GM19438 (cell line): ENCODE data around the gene MIEF2.

ENCODE experiments used
- ATAC-seq: cut with Tn5 transposase; IDR thresholded peaks from one replicate; pipeline ENCODE4 v1.9.1; 2021; ENCODE audit warnings: low read depth; ENCODE audit not compliant: unreplicated experiment

The MIEF2 gene

DNA sequence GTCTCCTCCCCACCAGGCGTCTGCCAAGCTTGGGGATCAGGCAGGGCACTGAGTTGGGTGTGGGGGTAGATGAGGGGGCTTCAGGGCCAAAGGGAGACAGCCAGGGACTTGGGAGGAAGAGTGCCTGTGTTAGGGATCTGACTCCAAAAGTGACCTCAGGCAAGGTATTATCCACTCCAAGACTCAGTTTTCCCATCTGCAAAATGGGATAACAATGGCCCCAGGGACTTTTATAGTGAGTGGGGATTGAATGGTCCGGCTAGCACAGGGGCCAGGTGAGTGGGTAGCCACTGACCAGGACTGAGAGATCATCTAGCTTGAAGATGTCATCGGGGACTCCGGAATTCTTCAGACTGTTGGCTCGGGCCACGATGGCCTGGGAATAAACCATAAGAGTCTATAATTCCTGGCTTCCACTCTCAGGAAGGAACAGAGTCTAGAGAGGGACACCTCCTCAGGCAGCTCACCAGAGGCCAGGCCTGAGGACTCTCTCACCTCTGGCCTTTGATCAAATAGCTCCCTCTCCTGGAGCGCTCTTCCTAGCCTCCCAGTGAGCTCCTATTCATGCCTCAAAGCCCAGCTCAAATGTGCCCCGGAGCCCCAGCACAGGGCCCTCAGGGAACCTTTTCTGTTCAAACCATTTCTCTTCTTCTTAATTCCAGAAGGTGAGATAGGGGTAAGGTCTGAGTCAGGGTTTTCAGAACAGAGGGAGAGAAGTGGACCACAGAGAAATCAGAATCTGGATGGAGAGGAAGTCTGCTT, 5.4 kb upstream of the MIEF2 start:
- ATAC-seq: no peak

DNA sequence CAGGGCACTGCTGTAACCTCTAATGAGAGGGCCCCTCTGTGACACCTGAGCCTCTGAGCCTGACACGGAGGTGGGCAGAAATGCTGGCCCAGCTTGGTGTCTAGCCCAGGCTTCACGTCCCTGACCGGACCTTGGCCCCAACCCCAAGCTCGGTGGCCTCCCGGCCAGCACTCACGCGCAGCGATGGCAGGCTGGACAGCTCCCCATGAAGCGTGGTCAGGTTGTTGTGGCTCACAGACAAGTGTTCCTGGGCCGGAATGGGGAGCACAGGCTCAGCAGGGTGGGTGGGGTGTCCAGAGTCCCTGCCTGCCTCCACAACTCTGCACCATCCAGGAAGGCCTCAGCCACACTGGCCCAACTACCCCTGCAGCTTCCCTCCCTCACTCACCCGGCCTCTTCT, 4.1 kb upstream of the MIEF2 start:
- ATAC-seq: no peak

DNA sequence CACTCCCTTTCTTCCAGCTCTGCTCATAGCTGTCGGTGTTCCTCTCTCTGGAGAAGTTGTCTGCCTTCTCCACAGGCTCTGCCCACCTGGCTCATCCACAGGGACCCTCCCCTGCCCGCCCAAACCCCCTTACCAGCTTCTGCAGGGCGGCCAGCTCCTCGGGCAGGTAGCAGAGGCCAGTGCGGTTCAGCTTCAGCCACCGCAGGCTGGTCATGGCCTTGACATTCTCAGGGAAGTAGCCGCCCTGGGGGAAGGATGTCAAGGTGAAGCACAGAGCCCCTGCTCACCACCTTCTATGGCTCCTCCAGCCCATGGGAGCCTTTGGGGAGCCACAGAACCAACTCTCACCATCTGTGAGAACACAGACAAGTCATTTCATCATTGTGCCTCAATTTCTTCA, 3.7 kb upstream of the MIEF2 start:
- no peak for ATAC-seq

DNA sequence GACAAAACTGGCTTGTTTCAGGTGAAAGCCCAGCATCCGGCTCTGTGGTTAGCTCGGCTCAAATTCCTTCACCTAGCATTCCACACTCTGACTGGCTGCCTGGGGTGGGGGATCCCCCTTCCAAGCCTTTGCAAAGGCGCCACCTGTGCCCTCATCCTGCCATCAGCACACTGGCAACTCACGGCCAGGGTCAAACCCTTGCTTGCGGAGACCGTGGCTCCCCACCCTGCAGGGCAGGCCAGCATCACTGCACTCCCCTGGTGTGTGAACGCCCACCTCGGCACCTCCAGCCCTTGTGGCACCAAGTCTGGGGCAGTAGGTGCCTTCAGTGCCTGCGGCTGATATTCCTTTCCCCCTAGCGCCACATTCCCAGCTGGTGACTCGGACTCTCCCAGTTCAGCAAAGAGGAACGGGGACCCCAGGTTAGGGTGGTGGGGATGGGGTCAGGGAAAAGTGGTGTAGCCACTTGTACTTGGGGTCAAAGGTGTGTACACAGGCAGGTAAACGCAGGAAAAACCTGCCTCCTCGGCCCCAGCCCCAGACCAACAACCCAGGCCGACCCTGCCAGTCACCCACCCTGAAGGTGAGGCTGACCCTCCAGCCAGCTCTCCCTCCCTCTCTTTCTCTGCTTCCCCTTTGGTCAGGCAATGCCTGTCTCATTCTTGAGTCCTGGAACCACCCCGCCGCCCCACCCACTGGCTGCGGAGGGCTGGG, 3.0 kb upstream of the MIEF2 start:
- no peak for ATAC-seq

DNA sequence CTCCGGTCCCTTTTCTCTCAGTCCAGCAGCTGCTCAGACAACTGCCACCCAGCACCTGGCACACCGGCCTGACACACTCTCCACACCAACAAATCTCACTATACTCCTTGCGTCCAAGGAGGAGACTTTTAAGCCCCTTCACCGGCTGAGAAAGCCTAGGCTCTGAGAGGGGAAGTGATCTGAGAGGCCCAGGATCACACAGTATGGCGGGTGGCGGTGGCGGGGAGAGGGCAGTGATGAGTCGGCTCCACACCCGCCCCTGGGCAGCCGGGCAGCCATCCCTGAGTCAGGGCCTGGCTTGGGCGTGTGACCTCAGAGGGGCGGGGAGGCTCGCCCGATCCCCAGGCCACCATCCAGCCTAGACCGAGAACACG, 2.5 kb upstream of the MIEF2 start:
- ATAC-seq: no peak

DNA sequence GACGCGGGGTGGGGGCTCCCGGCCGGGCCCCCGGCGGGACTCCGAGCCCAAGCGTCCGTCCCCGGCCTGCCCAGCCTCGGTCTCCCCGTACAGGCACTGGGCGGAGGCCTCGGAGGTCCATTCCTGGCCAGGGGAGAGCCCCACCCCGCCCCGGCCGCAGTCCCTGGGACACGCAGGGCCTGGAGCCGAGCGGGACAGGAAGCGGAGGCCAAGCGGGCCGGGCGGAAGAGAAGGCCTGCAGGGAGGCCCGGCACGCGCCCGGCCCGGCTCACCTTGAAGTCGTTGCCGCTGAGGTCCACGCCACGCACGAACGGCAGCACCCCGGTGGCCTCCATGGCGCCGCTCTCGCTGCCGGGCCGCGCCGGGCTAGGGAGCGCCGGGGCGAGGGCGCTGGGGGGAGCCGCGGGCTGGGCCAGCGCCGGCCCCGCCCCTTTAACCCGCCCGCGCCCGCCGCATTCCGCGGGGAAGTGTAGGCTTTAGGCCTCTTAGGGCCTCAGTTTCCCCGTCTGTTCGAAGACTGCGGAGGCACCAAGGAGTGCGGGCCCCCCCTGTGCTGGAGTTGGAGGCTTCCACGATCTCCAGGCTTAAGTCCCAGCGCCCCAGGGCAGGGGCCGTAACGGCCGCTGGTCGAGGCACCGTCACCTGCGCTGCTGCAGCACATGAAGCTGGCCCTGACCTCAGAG, 2.0 kb upstream of the MIEF2 start, which contains the start of gene FLII:
Gene FLII (minus strand): TSS at position 383 of the 683 bp plus-strand sequence. CDS start 48 bp downstream, at position 335.
- no peak for ATAC-seq

DNA sequence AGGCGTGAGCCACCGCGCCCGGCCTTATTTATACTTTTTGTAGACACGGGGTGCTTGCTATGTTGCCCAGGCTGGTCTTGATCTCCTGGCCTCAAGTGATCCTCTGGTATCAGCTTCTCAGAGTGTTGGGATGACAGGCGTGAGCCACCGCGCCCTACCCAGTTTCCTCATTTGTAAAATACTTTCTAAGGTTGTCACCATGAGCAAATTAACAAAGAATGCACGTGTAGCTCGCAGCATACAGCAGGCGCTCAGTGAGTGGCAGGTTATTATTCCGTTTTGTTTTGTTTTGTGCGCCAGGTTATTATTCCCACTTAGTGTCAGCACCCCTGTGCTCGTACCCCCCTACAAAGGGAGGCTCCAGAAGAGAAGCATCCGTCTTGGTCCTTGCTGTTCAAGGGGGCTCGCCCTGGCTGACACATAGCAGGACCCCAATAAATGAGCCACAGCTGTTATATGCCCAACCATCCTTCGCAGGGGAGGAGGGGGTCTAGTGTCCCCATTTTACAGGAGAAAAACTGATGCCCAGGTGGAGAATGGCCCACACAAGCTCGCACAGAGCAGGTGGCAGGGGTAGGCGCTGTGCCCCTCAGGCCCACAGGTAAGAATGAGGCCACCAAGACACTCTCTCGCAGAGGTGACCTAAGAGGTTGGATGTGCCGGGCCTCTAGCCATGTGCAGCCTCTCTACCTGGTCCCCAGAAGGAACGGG, 686 bp upstream of the MIEF2 start:
- no peak for ATAC-seq

DNA sequence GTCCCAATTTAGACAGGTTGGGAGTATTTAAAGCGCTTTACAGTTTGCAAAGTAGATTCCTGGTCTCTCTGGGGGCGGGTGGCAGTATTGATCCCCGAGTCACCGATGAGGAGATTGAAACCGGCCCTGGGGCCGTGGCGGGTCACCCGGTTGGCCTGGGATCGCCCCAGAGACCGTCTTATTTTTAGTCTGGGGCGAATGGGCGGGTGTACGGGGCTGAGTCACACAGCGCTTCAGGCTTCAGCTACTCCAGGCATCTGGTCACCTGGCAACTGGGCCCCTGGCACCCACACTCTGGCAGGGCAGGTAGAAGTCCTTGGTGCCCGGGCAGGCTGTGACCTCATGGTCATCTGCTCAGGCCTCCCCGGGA, 669 bp downstream of the MIEF2 start:
- ATAC-seq: no peak

DNA sequence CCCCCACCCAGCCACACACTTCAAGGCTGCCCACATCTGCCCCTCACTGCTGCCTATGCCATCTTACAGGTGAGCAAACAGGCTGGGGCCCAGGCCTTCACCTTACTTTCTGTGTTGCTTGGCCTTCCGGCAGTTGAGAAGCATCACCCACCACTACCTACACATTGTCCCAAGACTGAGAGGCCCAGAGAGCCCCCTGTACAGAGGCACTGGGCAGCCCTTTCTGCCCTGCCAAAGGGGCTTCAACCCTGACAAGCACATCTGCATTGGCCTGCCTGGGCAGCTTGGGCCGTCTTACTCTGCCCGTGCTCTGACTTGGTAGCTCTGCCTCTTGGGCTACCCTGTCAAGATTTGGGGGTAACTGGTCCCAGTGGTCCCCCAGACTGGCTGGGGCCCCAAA, 1.2 kb downstream of the MIEF2 start:
- no peak for ATAC-seq

DNA sequence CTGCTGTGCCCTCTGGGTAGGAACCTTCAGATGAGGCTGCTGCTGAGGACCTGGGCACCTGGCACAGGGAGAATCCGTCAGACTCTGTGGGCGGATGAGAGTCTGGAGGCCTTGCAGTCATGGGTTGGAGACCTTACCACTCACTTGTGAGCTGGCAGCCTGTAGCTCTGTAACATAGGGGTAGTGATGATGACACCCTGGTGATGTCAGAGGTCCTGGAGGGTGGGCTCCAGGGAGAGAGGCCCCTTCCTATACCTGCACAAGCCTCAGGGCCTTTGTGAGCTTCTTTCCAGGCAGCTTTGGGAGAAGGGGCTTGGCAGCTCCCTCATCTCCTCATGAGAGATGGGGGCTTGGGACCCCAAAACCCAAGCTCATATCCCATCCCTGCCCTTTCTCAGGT, 1.6 kb downstream of the MIEF2 start:
- no peak for ATAC-seq

DNA sequence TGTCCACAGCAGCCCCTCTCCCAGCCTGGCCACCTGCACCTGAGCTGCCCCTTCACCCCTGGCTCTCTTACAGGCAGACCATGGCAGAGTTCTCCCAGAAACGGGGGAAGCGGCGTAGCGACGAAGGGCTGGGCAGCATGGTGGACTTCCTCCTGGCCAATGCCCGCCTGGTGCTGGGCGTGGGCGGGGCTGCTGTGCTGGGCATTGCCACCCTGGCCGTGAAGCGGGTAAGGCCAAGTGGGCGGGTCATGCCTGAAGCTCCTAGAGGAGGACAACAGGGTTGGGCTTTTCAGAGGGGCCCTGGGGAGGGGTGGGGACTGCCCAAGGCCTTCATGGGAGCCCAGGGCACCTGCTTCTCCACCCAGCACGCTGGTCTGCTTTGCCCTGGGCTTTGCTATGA, 2.2 kb downstream of the MIEF2 start:
- ATAC-seq: no peak

DNA sequence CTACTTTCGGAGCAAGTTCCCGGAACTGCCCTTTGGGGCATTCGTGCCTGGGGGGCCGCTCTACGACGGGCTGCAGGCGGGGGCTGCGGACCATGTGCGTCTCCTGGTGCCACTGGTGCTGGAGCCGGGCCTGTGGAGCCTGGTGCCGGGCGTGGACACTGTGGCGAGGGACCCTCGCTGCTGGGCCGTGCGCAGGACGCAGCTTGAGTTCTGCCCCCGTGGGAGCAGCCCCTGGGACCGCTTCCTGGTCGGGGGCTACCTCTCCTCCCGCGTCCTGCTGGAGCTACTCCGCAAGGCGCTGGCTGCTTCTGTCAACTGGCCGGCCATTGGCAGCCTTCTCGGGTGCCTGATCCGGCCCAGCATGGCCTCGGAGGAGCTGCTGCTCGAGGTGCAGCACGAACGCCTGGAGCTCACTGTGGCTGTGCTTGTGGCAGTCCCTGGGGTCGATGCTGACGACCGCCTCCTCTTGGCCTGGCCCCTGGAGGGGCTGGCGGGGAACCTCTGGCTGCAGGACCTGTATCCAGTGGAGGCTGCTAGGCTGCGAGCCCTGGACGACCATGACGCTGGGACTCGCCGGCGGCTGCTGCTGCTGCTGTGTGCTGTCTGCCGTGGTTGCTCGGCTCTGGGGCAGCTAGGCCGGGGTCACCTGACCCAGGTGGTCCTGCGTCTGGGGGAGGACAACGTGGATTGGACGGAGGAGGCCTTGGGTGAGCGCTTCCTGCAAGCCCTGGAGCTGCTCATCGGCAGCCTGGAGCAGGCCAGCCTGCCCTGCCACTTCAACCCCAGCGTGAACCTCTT, 3.6 kb downstream of the MIEF2 start:
- no peak for ATAC-seq

DNA sequence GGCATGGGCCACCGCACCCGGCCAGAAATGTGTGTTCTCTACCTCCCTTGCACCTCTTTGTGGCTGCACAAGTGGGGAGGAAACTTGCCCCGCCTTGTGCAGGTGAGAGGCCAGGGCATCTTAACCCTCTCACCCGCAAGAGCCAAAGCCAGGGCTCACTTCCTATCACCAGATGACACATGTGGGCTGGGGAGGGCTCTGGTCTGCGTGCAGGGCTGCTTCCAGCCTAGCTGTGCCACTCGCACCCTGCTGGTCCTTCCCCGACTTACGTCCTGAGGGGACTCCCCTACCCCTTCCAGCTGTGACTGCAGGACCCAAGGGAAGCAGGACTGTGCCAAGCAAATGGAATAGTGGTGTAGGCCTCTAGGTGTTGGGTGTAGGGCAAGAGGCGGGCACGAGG, 6.9 kb downstream of the MIEF2 start:
- no peak for ATAC-seq

DNA sequence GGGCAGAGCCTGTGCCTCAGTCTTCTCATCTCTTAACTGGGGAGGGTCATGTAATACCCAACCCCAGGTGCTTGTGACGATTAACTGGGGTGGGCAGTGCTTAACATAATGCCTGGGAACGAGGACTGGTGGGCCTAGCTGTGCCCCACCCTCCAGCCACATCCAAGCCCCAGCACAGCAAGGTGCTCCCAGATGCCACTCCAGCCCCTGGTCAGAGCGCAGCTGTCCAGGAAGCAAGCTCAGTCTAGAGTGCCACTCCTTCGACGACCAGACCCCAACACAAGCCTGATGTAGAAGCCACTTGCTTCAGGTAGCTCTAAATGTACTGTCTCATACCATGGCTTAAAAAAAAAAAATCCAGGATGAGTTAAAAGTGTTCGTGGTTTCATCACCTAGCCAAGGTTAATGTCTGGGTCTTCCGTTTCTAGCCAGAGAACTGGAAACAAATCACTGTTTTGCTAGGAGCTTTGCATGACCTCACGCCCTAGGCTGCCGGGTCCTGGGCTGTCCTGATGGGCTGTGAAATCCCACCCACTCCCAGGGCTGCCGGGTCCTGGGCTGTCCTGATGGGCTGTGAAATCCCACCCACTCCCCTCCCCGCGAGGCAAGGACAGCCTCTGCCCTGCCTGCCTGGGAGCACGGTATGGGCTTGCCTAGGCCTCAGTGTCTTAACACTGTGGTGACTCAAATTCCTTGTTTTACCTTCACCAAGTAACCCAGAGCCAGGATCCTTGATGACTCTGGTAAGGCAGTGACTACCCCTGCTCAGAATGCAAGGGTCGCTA, 7.7 kb downstream of the MIEF2 start:
- no peak for ATAC-seq

DNA sequence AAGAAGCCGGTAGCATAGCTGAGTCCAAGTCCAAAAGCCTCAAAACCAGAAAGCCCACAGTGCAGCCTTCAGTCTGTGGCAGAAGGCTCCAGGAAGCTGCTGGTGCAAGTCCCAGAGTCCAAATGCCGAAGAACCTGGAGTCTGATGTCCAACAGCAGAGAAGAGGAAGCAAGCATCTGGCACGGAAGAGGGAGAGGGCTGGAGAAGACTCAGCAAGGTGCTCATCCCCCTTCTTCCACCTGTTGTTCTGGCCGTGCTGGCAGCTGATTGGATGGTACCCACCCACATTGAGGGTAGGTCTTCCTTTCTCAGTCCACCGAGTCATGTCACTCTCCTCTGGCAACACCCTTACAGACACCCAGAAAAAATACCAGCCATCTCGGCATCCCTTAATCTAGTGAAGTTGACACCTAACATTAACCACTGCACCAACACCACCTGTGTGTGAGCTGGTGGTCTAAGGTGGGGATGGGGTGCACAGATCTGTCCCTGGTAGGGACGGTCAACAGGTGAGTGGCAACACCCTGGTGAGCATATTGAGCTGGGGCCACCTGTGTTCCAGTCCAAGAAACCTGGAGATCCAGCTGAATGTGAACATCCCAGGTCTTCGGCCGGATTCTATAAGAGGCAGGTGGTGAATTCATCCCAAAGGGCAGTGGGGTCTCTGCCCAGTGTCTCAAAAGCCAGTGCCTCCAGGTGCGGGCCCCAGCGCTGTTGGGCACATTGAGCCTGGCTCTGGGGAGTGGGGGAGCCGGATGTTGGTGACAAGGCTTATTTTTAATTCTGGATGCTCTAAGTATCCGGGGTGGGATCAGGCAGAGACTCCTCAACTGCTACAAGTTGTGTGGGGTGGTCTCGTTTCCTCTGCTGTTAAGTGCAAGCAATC, 9.8 kb downstream of the MIEF2 start:
- ATAC-seq: no peak

DNA sequence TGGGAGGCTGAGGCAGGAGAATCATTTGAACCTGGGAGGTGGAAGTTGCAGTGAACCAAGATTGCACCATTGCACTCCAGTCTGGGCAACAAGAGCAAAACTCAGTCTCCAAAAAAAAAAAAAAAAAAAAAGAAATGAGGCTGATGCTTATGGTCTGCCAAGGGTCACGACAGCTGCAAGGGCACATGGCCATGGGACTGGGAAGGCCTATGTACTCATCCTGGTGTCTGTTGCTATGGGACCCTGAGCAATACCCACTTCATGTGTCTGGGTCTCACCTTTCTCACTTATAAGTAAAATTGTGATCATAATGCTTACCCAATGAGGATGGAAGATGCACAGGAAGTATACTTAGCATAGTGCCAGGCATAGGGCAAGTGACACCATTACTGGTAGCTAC, 16.6 kb downstream of the MIEF2 start:
- no peak for ATAC-seq

DNA sequence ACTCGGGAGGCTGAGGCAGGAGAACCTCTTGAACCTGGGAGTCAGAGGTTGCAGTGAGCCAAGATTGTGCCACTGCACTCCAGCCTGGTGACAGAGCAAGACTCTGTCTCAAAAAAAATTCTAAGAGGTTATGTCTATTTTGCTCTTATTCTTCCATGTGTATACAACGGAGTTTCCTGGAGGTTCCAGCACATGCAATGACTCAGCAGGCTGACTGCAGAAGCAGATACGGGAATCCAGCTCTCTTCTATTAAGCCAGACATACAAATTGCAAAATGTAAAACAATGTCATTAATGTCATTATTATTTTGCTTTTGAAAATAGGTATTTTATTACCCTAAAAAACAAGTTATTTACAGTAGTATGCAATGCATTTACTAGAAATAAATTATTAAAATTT, 18.4 kb downstream of the MIEF2 start:
- no peak for ATAC-seq

DNA sequence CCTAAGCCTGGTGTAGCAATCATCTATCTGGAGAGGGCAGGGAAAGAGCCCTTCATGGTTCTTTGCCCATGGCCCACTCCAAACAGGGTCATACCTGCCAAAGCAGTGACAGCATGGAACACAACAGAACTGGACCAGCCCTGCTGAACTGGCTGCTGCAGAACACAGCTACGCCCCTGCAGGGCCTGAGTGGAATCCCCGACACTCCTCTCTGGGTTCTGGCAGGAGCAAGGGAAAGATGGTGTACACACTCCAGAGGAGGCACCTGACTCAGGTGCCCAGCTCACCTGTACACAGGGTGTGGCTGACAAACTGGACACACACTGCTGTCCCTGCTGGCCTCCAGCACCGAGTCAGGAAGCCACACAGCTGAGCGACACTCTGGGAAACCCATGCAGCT, 19.8 kb downstream of the MIEF2 start:
- ATAC-seq: no peak
